OCI-LY7 (cell line): Measurements from ENCODE around the gene ABCD3.

ENCODE experiments used
- CTCF ChIP-seq: fragments of 200-600 bp; sonication (generic); conservative IDR thresholded peaks from 2 replicates; pipeline ENCODE4 v1.5.1; 2014; ENCODE audit warnings: mild to moderate bottlenecking, antibody characterized with exemption, low read length, moderate library complexity, mixed read lengths
- EZH2phosphoT487 ChIP-seq: fragments of 200-600 bp; sonication (generic); IDR thresholded peaks from 2 replicates; pipeline ENCODE4 v1.6.1; 2018; ENCODE audit warnings: low read depth, borderline replicate concordance, mild to moderate bottlenecking, mixed run types, antibody characterized with exemption, low read length, moderate library complexity, mixed read lengths

GRCh38 chr1:94562519-94563260, 144.5 kb downstream of the ABCD3 start:
- TF ChIP-seq CTCF (no peak), EZH2phosphoT487 (no peak)
